GM19238 (cell line): ENCODE data around the gene ZNF683.
"Not testable (repeated sequence)": the region's sequence is repeated elsewhere in the genome, so short reads cannot be mapped to it uniquely, and the experiment has no call there.

Experiments
- DNase-seq: peaks from one replicate; pipeline ENCODE4 v3.0.0; 2011; ENCODE audit warnings: low spot score; ENCODE audit not compliant: insufficient read length

The ZNF683 gene

DNA sequence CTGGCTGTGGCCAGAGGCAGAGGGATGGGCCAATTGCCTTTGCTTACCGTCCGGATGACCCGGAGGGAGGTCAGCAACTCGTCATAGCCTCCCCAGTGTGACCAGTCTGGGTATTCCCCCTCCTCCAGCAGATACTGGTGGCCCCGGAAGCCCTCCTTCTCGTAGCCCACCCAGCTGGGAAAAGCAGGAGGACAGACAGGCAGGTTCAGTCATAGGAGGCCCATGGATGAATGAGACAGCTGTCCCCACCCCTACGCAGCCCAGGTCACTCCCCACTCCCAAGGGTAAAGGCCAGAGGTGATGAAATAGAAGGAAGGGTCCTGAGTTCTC is 35.4 kb downstream of the ZNF683 start:
- no peak for DNase-seq

DNA sequence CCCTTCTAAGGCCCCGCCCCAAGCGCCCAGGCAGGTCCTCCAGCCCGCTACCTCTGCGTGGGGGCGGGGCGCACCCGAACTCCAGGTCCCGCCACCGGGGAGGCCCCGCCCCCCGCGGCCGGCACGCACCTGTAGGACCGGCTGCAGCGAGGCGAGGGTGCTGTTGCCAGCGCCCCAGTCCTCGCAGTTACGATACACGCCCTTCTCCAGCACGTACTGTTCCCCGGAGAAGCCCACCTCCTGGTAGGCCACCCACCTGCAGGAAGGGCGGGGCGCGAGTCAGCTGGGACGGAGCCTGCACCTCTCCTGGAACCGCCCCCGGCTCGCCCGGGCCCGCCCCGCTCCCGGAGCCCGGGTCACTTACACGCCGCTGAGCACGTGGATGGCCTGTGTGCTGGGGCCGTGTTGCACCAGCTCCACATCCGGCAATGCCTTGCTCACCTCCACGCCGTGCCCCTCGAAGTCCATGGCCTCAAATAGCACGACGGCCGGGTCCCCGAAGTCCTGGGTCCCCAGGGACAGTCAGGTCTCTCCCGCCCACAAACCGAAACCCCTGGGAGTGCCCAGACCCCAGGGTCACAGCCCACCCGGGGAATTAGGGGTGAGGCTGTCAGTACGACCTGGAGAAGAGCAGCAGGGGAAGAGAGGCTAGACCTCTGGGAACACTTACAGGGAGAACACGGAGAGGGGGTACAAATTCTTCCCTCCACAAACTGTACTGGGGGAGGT is 35.9 kb downstream of the ZNF683 start:
- peak; percentile 78 for DNase-seq

DNA sequence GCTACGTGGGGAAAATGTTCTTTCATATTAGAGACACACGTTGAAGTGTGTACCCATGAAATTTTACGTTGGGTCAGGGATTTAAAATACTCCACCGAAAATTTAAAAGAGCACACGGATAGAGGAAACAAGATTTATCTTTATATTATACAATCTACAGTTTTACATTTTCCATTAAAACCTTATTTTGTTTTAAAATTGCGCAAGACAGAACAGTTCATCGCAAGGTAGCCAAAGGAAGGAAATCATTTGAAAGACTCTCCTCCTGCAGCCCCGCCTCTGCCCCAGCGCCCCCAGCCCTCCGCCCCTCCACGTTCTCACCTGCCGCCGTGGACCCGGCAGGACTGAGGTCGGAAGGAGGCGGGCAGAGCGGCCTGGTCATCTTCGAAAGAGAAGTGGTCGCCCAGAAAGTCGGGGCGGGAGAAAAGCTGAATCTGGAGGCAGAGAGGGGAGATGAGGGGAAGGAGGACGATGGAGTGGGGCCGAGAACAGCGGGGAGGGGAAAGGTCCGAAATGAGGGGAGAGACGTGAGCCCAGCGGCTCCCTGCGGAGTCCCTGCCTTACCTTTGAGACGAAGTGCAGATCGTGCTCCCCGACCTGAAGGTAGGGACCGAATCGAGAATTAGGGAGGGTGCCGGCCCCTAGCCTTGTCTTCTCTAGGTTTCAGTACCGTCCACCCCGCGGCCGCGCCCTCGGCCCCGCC is 36.6 kb downstream of the ZNF683 start:
- DNase-seq = no peak

DNA sequence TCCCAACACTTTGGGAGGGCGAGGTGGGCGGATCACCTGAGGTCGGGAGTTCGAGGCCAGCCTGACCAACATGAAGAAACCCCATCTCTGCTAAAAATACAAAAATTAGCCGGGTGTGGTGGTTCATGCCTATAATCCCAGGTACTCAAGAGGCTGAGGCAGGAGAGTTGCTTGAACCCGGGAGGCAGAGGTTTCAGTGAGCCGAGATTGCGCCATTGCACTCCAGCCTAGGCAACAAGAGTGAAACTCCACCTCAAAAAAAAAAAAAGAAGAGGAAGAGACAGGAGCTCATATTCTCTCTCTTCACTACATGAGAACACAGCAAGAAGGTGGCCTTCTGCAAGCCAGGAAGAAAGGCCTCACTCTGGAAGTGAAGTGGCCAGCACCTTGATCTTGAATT is 39.2 kb downstream of the ZNF683 start:
- not testable (repeated sequence) for DNase-seq

DNA sequence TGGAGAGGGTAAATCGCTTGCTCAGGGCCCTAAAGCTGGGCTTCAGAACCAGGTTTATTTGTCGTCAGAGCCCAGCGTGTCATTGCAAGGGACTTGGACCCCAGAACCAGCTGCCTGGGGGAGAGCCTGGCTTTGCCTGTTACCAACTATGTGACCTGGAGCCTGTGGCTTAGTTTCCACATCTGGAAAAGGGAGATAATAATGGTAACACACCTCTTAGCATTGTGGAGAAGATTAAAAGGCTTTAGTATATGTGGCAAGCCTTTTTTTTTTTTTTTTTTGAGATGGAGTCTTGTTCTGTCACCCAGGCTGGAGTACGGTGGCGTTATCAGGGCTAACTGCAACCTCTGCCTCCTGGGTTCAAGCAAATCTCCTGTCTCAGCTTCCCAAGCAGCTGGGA is 42.3 kb downstream of the ZNF683 start:
- no peak for DNase-seq

DNA sequence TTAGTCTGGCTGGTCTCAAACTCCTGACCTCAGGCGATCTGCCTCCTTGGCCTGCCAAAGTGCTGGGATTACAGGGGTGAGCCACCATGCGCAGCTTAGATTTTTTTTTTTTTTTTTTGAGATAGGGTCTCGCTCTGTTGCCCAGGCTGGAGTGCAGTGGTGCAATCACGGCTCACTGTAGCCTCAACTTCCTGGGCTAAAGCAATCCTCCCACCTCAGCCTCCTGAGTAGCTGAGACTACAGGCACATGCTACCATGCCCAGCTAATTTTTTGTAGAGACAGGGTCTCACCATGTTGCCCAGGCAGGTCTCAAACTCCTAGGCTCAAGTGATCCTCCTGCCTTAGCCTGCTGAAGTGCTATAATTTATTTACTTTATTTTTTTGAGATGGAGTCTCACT is 43.2 kb downstream of the ZNF683 start:
- DNase-seq = not testable (repeated sequence)

DNA sequence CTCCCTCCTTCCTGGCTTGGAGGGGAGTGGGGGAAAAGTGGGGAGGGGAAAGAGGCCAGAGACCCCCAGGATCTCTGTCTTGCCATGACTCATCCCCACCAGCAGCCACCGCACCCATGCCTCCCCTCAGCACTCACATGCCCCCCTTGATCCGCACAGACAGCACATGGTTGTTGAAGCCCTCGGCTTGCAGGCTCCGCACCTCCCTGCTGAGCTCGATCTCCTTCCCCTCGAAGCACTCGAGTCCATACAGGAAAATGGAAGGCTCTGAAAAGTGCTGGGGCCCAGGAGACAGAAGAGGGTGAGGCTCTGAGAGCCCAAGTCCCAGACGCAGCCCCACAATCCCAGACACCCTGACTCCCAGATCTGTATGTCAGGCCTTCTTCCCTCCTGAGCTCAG is 44.0 kb downstream of the ZNF683 start:
- DNase-seq = no peak

DNA sequence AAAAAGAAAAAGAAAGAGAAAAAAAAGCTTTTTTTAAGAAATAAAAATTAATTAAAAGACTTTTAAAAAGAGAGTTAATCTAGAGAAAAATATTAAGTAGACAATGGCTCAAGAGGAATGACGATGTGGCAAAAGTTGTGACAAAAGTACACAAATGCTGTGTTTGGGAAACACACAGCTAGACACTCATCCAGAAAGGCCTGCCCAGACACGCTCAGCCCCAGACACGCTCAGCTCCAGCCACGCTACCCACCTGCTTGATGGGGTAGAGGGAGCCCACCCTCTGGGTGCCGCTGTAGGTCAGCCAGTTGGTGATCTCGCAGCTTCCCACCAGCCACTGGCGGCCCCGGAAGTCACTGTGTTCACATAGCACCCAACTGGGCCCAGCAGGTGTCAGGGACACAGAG is 44.6 kb downstream of the ZNF683 start:
- no peak for DNase-seq

DNA sequence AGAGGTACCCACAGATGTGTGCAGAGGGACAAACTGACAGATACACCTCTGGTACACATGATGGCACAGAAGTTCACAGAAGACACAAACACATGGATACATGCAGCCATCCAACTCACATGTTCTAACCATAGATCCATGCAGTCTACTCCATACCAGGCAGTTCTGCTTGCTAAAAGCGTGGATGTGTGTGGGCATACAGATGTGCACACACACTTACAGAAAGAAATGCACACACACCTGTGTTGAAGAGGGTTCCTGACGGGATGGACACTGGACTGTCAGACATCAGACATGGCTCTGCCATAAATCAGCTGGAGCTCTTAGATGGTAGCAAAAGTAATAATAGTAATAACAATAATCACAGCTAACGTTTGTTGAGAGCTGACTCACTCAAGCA is 48.0 kb downstream of the ZNF683 start:
- DNase-seq = no peak

DNA sequence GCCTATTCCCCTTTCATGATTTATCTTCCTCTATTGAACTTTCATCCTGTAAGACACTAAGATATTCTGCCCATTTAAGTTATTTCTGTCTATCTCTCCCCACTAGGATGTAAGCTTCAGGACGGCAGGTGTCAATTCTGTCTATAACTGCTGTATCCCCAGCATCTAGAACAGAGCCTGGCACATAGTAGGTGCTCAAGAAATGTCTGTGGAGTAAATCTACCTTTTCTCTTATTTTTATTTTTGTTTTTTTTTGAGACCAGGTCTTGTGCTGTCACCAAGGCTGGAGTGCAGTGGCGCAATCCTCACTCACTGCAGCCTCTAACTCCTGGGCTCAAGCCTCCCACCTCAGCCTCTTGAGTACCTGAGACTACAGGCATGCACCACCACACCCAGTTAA is 49.2 kb downstream of the ZNF683 start:
- DNase-seq = no peak

DNA sequence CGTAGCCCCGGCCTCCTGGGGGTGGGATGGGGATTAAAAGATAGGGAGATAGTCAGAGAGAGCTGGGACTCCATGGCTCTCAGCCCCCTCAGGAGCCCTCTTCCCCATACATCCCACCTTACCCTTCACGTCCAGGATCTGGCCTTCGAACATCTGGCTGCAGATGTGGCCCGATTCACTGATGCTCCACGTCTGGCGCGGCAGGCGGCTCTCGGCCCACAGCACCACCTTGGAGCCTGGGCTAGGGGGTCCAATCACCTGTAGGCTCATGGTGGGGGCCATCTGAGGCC is 50.6 kb downstream of the ZNF683 start:
- DNase-seq = no peak

DNA sequence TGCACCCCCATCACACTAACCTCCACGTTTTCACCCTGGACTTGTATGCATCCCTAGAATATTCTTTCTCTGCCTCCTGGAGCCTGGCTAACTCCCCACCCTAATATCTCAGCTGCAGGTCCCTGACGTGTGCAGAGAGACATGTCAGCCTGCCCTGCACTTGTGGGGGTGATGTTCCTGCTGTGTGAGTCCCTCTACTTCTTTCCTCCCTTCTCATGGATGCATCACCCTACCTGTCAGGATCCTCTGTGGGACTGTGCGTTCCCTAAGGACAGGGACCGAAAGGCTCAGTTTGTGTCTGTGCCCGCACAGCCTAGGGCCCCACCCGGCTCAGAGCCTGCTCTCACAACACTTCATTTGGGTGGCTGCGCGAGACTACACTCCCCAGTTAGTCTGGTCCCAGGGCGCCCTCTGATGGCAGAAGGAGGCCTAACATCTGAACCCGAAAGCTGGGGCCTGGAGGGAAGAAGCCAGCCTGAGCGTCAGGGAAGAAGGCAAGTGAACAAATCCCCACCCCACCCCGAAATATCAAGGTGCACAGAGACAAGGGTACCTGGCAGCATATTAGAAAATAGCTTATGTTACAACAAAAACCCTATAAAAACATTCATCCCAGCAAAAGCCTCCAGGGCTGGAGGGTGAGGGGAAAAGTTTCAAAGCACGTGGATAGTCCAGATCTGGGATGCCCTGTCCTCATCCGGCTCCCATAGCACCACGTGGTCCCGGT is 51.1 kb downstream of the ZNF683 start:
- DNase-seq = peak; percentile 80

DNA sequence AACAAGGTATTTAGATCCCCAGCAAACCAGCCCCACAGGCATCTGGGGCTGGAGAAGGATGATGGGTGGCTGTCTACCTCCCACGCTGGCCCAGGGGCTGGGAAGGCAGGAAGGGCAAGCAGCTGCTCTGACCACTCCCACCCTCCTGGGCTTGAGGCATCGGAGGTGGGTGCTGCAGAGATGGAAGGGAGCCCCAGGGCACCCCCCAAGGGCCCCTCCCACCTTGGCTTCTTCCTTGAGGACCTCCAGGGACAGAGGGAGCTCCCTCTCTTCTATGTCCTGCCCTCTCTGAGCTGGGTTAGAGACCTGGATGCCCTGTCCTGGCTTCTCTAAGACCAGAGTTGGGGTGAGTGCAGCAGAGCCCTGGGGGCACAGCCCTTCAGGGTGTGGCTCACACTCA is 51.7 kb downstream of the ZNF683 start:
- DNase-seq = no peak

DNA sequence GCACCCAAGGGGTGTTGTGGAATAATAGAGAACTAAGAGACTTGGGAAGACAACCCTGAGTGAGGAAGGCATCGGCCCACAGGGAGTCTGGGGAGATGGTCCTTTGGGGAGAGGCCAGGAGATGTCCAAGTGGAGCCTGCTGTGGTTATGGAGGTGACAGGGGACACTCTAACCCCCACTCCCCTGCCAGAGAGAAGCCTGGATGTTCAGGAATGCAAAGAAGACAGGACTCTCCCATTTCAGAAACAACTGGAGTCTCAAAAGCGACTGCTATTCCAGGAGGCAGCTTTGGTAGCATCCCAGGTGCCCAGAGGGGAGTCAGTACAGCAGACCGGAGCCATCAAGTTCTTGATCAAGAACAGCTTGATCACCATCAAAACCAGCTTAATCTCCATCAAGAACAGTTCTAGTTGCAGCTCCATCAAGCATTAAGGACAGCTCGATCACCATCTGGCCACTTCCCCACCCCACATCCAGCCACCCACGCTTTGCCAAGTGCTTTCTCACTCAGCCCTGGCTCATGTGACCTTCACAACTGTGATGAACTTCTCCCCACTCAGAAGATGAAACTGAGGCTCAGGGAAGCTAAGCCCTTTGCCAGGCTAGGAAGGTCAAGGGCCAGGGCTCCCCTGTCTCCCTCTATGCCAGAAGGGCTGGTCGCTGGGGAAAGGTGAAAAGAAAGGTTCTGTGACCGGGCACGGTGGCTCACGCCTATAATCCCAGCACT is 54.0 kb downstream of the ZNF683 start:
- DNase-seq = no peak

DNA sequence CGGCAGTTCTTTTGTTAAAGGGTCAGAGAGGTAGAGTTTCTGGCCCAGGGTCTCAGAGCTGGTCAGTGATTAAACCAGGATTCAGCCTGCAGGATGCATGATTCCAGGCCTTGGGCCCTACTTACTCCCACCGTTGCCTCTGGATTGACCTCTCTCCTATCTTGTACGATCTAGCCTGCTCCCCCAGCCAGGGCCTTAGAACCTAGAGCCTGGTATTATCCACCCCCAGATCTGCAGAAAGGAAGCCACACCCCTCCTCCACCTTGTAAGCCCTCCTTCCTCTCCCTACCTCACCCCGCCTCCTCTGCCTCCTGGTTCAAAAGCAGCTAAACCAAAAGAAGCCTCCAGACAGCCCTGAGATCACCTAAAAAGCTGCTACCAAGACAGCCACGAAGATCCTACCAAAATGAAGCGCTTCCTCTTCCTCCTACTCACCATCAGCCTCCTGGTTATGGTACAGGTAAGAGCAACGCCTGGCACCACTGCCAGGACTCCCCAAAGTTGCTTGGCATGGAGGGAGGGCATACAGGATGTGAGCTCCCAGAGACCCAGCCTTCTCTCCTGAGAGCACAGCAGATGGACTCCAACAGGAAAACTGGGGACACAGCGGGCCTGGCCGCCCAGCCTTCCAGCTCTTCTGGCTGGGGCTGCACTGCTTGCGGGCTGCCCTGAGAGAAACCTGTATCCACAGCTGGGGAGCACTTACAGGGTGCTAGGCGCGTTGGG is 54.8 kb downstream of the ZNF683 start, which contains the start of gene CD52:
Gene CD52, plus strand, starts transcription at position 347 of the 726 bp plus-strand sequence. Its CDS starts 60 bp downstream, at position 407.
- DNase-seq = peak; percentile 70

DNA sequence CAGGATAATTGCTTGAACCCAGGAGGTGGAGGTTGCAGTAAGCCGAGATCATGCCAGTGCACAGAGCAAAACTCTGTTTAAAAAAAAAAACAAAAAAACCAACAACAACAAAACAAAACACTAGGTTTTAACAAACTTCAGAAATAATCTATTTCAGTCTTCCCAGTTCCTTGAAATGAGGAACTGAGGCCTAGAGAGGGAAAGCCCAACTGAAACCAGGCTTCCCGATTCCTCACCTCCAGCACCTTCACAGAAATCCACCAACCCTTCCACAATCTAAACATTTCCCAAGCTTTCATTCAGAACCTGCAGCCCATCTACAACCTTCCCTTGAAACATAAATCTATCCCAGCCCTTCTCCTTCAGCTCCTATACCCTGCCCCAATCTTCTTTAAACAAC is 55.4 kb downstream of the ZNF683 start:
- DNase-seq = no peak

DNA sequence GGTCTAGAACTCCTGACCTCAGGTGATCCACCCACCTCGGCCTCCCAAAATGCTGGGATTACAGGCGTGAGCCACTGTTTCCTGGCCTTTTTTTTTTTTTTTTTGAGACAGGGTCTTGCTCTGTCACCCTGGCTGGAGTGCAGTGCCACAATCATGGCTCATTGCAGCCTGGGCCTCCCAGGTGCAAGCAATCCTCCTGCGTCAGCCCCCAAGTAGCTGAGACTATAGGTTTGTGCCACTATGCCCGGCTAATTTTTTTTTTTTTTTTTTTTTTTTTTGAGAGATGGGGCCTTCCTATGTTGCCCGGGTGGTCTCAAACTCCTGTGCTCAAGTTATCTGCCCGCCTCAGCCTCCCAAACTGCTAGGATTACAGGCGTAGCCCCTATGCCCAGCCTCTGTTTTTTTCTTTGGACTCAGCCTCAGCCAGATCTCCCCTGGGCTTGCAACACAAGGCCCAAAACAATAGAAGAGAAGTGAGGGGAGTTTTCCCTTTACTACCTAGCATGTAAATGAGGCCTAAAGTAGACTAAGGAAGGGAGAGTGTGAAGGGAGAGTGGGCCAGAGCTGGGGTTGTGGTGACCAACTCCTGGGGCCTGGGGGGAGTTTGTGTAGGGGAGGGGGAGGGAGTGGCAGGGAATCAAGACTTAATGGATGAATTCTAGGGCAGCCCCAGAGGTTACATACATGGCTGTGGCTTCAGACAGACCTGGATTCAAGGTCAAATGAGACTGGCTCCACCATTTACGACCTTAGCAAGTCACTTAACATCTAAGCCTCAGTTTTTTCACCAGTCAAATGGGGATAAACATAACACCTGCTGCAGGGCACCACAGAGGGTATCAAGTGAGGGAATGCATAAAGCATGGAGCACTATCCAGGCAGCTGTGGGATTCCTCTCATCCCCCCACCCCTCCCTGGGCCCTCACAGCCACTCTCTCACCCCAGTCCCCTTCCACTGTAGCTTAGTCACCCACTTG is 56.4 kb downstream of the ZNF683 start:
- DNase-seq = no peak

DNA sequence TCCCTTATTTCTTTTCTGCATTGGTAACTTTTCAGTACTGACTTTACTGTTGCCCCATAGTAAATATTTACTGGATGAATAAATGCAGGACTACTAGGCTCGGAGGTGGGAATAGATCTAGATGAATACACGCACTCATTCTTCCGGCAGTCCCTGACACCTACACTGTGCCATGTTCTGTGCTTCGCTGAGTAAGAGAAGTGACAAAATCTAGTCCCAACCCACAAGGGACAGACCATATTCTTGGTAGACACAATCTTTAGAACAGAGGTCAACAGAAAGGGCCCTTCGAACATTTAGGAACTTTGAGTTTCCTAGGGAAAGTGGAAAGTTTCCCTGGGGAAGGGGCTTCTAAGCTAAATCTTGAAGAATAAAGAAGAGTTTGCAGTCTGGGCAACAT is 58.0 kb downstream of the ZNF683 start:
- DNase-seq = no peak
